GM18951 (cell line): Measurements from ENCODE around the gene GPS1.

Source experiments
- POLR2A ChIP-seq: IDR thresholded peaks from 4 replicates; pipeline ENCODE4 v1.6.1; 2011; ENCODE audit warnings: mild to moderate bottlenecking; ENCODE audit not compliant: insufficient read length, insufficient read depth; ENCODE audit errors: extremely low read depth
- in situ Hi-C: fragments of 300-500 bp; cut with MboI; formaldehyde crosslinking; loops from one replicate; pipeline ENCODE4 v1.12.0; 2022; ENCODE audit warnings: low sequenced_read_pairs, mixed read lengths, inconsistent platforms; ENCODE audit not compliant: unreplicated experiment

The GPS1 gene

DNA sequence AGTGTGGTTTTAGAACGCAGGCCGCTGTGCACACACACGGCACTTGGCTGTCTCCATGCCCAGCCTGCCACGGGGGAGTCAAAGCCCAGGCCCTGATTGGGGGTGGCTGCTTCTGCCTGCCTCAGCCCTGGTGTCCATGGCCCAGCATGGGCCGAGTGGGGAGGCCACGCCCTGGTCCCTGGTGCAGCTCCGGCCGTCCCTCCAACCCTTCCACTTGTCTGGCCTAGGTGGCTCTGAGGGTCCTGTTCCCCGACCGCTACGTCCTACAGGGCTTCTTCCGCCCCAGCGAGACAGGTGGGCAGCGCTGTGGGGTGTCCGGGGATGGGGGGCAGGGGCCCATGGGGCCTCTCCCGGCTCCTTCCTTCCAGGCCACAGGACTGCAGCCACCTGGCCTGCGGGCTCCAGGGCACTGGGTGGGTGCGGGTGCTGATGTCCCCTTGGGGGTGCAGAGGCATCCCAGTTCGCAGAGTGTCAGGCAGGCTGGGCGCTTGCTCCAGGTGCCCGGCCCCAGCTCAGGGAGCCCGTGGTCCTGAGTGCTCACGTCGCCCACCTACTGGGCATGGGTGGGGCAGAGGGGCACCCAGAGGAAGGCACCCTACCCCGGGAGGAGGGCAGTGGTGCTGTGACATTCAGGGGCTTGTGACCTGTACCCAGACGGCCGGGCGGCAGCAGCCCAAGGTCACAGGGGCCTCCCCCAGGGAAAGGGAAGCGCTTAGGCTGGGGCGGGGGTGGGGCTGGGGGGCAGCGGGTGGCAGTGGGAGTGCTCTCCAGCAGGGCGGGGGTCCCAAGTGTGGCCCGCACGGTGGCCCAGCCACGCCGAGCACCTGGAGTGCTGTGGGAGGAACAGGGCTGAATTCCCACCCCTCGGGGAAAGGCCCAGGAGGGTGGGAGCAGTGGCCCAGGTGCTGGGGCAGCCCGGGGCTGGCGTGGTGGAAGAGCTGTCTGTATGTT lies 40.8 kb upstream of the GPS1 start:
- TF ChIP-seq POLR2A, result no peak
- in situ Hi-C loops, result no loop called here

DNA sequence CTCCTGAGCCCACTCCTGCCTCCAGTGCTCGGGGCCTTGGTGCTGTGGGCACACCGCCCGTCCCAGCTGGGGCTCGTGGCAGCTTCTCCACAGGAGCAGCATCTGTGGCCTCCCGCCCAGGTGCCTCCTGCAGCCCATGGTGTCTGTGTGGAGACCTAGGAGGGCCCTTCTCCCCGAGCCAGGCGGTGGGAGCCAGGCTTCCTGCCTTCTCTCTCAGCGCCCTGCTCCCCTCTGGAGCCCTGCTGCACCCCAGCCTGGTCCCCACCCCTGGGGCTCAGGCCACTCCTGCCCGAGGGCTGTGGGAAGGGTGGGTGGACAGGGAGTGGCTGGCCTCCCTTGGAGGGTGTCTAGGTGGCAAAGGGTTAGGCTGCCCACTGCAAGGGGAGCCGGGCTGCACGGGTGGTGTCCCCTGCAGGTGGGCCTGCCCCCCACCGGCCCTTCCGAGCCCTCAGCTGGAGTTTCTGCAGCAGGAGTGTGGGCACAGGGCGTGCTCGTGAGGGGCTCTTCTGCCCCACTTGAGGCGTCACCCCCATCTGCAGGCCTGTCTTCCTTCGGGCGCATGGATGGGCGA lies 40.0 kb upstream of the GPS1 start:
- in situ Hi-C loops, result no loop called here
- TF ChIP-seq POLR2A, result no peak

DNA sequence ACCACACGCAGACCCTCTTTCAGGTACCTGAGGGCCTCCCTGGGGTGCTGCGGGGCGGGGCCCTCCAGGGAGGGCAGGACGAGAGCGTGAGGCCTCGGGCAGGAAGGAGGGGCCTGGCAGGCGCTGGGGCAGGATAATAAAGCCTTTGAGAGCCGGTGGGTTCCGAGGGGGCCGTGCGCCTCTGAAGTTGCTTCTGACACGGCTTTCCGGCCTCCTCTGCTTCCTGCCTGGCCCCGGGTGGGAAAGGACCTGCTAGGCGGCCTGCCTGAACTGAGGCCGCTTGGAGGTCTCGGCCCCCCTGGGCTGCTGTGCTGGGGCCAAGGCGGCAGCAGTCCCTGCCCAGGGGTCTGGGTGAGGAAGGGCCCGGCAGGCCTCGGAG lies 39.4 kb upstream of the GPS1 start:
- no peak for TF ChIP-seq POLR2A
- in situ Hi-C loops, result no loop called here

DNA sequence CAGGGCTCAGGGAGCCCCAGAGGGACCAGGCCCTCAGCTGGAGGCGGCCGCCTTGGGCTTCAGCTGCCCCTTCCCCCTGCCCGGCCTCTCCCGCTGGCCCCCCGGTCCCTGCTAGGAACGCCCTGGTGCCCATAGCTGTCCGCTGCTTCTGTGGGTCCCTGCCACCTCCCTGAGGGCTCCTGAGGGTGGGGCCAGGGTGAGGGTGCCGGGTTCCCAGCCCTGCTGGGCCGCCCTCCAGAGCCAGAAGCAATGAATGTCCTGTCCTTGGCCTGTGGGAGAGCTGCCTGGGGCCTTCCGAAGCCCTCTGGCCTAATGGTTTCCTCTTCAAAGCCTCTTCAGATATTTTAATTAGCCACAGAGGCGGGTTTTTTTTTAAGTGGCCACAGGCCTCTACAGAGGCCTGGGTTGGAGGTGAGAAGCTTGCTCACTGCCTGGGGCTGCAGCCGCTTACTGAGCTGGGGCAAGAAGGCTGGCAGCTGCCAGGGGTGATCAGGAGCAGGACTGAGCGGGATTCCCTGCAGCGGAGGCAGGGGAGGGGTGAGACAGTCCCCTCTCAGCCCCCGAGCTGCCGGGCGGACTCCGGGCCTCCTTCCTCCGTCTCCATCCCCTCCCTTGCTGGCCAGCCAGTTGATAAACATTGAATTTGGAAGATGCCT lies 38.9 kb upstream of the GPS1 start:
- in situ Hi-C loops, result no loop called here
- no peak for TF ChIP-seq POLR2A

DNA sequence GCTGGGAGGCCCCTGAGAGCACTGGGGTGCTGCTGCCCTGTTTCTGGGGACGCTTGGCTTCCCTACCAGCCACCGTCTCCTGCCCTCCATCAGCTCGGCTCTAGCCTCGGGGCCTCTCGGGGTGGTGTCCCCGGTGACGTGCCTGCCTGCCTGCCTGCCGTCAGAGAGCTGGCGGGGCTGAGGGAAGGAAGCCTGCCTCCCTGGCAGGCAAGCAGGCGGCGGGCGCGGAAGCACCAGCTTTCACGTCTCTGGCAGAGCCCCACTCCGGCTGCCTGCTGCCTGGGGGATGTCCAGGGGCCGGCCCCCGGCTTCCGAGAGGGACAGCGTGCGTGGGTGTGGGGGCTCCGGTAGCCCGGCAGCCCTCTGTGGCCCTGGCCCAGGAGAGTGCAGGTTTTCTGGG lies 38.4 kb upstream of the GPS1 start:
- in situ Hi-C loops, result no loop called here
- TF ChIP-seq POLR2A, result no peak

DNA sequence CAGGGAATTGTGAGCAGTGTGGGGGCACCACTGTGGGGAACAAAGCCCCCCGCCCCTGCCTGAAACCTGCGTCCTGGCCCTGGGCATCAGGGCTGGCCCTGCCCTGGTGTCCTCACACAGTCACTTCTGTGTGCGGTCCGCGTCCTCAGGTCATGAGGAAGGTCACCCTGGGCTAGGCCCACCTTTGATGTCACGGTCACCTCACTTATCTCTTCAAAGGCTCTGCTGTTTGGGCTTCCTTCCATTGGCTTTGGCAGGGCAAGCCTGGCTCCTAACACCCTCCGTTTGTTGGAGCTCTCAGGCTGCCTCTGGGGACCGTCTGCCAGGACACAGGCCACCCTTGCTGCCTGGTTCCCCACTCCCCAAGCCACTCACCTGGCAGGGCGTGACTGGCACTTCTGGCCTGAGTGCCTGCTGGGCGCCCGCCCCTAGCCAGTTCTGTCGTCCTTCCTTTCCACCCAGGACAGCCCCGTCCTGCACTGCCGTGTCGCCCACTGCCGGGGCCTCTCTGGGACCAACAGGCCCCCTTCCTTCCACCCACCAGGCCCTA lies 37.9 kb upstream of the GPS1 start:
- no peak for TF ChIP-seq POLR2A
- in situ Hi-C loops, result no loop called here

DNA sequence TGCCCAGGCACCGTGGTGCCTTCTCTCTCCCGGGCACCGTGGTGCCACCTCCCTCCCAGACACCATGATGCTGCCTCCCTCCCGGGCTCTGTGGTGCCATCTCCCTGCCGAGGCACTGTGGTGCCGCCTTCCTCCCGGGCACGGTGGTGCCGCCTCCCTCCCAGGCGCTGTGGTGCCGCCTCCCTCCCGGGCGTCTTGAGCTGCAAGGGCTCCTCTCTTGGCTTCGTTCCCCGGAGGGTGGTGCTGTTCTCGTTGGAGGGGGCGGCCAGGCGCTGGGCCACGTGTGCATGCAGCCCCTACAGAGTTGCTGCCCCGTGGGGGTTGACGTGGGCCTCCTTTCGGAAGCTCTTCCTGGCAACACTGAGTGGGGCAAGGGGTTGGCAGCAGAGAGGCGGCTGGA lies 37.3 kb upstream of the GPS1 start:
- TF ChIP-seq POLR2A, result no peak
- in situ Hi-C loops, result no loop called here

DNA sequence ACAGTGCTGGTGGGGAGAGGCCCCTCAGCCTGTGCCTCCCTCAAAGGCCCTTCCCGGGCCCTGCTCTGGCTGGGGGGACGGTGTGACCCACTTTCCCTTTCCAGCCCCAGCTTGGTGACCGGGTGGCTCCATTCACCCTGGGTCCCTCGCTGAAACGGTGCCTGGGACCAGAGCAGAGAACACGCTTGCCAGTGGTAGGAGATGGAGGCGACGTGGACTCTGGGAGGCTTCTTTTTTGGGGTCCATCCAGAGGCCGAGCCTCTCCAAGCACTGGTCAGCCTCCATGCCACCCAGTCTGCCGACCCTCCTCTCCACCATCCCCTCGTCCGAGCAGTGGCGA lies 36.8 kb upstream of the GPS1 start:
- TF ChIP-seq POLR2A, result no peak

DNA sequence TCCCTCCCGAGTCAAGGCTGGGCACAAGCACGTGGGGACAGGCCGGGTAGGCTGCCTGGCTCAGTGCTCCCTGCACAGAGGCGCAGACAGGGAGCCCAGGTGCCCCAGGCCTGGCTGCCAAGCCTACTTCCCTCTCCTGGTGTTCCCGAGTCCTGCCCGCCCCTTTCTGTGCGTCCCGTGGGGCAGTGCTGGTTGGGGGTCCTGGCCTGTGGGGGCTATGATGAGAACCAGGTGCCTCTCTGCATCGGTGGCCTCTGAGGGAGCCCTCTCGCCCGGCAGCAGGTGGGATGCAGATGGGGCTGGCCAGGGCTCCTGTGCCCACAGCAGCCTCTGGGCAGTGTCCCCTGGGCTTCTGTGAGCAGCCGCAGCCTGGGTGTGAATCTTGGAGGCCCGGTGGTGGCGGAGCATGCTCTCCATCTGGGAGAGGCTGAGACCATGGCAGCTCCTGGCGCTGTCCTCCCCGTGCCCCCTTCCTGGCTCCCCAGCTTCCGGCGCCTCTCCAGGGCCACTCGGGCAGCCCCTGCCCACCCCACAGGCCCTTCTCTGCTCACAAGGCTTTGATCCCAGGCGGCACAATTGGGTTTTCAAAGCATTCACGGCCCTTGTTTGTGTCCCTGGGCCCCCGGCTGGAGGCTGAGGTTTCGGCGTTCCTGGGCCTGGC lies 36.3 kb upstream of the GPS1 start:
- in situ Hi-C loops, result no loop called here
- TF ChIP-seq POLR2A, result no peak

More for the DNA sequence above, 36.8 kb upstream of the GPS1 start:
- in situ Hi-C loops, result no loop called here

DNA sequence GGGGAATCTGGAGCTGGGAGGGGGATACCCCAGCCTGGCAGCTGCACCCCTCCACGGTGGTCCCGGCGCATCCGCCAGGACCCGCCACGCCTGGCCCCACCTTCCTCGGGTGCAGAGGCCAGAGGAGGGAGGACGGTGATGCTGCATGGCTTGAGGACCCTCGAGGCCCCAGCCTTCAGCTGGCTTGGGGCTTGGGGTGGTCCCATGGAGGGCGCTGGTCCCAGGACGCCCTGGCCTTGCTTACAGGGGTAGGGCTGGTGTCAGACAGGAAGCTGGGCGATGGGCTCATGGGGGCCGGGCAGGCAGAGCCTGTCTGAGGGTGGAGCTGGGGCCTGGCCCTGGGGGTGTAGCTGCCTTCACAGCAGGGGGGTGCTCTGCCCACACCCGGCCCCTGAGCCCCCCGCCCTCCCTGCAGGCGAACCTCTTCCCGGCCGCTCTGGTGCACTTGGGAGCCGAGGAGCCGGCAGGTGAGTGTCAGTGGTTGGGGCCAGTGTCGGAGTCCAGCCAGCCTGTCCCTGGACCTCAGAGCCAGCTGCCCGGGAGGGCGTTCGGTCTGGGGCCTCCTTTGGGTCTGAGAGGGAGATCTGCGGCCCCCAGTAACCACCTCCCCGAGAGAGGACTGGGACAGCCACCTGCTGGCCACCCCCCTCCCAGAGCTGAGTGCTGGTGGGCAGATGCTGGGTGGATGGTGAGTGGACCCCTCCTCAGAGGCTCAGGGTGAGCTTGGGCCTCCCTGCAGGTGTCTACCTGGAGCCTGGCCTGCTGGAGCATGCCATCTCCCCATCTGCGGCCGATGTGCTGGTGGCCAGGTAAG lies 35.4 kb upstream of the GPS1 start:
- no peak for TF ChIP-seq POLR2A
- in situ Hi-C loops, result no loop called here

DNA sequence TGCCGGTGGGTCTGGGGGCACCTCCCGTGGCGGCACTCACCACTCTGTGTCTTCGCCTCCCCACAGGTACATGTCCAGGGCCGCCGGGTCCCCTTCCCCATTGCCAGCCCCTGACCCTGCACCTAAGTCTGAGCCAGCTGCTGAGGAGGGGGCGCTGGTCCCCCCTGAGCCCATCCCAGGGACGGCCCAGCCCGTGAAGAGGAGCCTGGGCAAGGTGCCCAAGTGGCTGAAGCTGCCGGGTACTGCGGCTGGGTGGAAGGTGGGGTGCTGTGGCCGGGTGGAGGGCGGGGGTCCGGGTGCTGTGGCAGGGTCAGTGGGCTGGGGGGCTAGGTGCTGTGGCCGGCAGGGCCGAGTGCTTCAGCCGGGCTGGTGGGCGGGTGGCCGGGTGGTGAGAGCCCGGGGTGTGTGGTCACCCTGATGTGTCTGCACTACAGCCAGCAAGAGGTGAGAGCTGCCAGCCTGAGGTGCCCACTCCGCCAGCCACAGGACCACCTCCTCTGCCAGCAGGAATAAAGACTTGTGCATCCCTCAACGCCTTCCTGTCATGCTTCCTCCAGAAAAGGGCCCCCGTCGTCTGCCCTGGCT lies 34.7 kb upstream of the GPS1 start:
- in situ Hi-C loops, result no loop called here
- TF ChIP-seq POLR2A, result no peak

DNA sequence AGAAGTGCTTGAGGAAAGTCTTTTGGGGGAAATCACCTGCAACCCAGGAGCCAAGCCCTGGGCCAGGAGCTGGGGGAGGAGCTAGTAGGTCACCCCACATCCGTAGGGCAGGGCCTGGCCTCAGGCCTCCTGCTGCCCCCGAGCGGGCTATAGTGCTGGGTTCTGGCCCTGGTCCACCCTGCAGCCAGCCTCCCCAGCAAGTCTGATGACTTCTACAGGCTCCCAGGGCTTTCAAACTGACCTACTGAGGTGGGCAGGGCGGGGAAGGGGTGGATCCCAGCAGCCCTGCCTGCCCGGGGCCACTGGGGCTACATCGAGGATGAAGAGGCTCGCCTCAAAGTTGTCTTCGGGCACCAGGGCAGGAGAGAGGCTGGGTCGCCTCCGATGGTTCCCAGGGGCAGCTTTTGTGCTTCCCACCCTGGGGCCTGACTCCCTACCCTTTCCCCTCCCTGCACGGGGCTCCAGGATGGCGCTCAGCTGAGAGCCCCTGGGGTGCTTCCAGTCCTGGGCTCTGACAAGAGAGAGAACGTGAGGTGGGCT lies 34.0 kb upstream of the GPS1 start:
- TF ChIP-seq POLR2A, result no peak
- in situ Hi-C loops, result no loop called here
